ENCODE results near the gene ATP13A1.

The ATP13A1 gene

DNA sequence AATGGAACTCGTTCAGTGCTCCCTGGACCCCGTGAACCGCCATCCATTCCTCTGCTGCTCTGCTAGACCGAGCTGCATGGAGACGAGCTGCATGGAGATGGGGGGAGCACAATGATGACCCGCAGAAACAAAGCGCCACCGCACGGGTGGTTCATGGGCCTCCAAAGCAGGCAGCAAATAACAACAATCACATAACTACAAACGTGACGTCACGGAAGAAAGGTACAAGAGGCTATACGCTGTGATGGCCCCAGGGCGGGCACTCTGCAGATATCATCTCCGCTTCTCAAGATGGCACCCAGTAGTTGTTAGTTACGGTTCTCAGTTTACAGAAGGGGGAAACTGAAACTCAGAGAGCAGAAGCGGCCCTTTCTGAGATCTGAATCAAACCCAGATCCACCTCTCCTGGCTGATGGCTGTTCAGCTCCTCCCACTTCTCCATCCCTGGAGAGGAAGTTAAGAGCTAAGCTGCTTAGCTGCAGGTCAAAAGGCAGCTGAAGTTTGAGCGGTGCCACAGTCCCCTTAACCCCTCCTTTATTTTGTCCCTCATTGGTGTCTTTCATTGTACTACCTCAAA is 1.7 kb downstream of the ATP13A1 start:
- no peak for DNase-seq (ENCODE audit: low read depth)
- TF ChIP-seq, protein P1, sequence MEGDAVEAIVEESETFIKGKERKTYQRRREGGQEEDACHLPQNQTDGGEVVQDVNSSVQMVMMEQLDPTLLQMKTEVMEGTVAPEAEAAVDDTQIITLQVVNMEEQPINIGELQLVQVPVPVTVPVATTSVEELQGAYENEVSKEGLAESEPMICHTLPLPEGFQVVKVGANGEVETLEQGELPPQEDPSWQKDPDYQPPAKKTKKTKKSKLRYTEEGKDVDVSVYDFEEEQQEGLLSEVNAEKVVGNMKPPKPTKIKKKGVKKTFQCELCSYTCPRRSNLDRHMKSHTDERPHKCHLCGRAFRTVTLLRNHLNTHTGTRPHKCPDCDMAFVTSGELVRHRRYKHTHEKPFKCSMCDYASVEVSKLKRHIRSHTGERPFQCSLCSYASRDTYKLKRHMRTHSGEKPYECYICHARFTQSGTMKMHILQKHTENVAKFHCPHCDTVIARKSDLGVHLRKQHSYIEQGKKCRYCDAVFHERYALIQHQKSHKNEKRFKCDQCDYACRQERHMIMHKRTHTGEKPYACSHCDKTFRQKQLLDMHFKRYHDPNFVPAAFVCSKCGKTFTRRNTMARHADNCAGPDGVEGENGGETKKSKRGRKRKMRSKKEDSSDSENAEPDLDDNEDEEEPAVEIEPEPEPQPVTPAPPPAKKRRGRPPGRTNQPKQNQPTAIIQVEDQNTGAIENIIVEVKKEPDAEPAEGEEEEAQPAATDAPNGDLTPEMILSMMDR (conservative IDR thresholded peaks at IDR 0.05; ENCODE audit: low read depth, low read length), result no peak
- peak overlapping the region; percentile 95 for H3K4me3 ChIP-seq (ENCODE audit: low read length)

- no peak overlapping the region for H3K4me3 ChIP-seq (ENCODE audit: low read length)
- TF ChIP-seq, protein P1 (conservative IDR thresholded peaks at IDR 0.05; ENCODE audit: low read depth, low read length), result no peak
- no peak for DNase-seq (ENCODE audit: low read depth)
These were observed 2.3 kb downstream of the ATP13A1 start for GRCh38 chr19:19661141-19661674.

- DNase-seq (ENCODE audit: low read depth), result no peak
- no peak overlapping the region for H3K4me3 ChIP-seq (ENCODE audit: low read length)
- TF ChIP-seq, protein P1 (conservative IDR thresholded peaks at IDR 0.05; ENCODE audit: low read depth, low read length), result no peak
These were observed 3.7 kb downstream of the ATP13A1 start for GRCh38 chr19:19659646-19660245.

DNA sequence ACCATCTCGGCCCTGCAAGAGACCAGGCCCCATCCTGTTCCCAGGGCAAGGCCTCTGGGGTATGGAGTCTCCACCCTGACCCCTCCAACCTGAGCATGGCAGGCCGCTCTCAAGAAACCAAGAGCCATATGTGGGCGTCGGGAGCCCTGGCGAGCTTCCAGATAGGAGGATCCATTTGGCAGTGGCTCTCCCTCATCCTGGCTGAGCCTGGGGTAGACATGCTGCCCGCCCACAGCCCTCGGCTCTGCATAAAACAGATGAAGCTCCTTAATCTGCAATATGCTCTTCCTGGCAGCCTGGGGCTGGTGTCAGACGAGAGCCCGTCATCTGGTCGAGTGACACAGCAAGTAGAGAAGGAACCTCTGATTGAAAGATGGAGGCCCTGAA is 6.1 kb downstream of the ATP13A1 start:
- H3K4me3 ChIP-seq (ENCODE audit: low read length), result no peak overlapping the region
- TF ChIP-seq, protein P1 (conservative IDR thresholded peaks at IDR 0.05; ENCODE audit: low read depth, low read length), result no peak
- no peak for DNase-seq (ENCODE audit: low read depth)

DNA sequence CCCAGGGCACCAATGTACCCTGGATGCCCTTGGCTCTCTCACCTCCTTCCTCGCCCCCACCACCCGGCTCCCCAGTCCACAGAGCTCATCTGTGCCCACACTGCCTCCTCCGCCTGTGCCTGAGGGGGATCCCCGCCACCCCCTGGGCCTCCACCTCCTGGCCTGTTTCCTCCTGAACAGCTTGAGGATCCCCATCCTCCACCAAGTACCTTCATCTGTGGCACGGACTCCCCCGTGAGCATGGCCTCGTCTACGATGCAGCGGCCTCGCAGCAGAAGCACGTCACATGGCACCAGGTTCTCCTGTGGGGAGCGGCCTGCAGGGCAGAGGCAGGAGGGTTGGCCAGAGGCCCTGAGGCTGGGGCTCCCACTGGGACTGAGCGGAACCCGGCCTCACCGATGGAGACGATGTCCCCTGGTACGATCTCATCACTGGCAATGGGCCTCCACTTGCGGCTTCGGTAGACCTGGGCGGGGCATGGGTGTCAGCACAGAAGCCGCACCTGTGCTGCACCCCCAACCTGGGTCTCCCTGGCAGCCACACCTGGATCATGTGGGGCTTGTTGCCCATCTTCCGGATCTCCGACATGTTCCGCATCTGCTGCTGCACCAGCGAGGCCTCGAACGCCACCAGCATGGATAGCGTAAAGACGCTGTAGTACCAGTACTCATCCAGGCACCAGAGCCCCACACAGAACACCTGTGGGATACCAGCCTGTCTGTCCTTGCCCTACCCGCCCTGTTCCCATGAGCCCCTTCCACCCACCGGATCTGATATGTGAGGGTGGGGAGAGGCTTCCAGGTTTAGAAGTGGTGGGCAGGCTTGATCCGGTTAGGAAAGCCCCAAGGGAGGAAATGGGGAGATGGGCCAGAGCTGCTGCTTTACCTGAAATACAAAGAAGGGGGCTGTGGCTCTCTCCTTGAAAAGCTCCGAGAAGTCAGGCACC is 6.8 kb downstream of the ATP13A1 start:
- H3K4me3 ChIP-seq (ENCODE audit: low read length), result no peak overlapping the region
- TF ChIP-seq, protein P1 (conservative IDR thresholded peaks at IDR 0.05; ENCODE audit: low read depth, low read length), result no peak
- no peak for DNase-seq (ENCODE audit: low read depth)

DNA sequence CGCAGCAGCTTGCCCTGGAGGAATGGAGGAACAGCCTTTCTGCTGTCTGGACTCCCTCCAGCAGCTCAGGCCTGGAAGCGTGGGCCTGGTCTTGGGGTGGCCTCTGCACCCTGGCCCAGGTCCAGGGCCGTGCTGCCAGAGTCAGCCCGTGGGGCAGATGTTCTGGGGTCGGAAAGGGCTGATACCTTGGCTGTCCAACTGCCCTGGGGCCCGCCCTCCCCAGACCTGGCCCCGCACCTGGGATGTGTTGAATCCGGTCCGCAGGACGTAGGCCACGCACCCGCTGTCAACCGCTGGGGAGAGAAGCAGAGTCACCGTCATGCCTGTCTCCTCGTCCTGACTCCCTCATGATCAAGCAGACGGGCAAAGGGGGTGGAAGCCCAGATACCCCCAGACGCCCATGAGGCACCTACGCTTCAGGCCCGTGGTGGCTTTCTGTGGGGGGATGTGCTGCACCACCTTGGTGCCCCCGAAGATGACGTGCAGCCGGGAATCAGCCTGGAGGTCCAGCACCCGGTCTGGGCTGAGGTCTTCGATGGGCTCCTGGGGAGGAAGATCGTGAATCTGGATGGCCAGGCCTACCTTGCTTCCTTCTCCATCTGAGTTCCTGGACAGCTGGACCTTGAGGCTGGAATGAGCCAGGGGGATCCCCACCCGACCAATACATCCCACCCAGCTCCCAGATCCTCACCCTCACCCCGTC is 7.7 kb downstream of the ATP13A1 start:
- H3K4me3 ChIP-seq (ENCODE audit: low read length), result no peak overlapping the region
- TF ChIP-seq, protein P1 (conservative IDR thresholded peaks at IDR 0.05; ENCODE audit: low read depth, low read length), result no peak
- no peak for DNase-seq (ENCODE audit: low read depth)
